ENCODE measurements around the gene SDR42E1.
A peak's percentile ranks its signal among the peaks of the same experiment; 100 is the strongest.

DNA sequence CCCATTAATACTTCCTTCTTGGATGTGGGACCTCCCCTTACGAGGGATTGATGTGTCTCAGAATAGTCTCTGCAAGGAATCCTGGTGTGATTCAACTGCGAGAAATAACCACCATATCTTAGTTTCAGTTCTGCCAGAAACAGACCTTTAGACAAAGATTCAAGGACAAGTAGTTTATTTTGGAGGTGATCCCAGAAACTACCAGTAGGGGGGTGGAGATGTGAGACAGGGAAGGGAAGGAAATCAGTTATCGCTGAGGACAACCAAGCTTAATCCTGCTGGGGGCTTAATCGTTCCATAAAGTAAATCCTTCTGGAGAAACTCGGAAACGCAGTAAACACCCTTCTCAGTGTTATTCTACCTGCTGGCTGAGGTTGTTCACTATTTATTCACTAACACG is 5.0 kb upstream of the SDR42E1 start:
- TF ChIP-seq MYC (IDR thresholded peaks at IDR 0.05; ENCODE audit: low read depth, low read length) (no peak), POLR2AphosphoS5 (IDR thresholded peaks at IDR 0.05; ENCODE audit: insufficient read depth, low read depth, low read length) (no peak), POLR2A (IDR thresholded peaks at IDR 0.05; ENCODE audit: low read depth, low read length) (no peak), EZH2 (IDR thresholded peaks at IDR 0.05; ENCODE audit: borderline replicate concordance, low read depth, low read length, severe bottlenecking) (no peak), FOS (IDR thresholded peaks at IDR 0.05; ENCODE audit: borderline replicate concordance, insufficient read depth, low read length) (no peak)
- TF ChIP-seq, protein P1, sequence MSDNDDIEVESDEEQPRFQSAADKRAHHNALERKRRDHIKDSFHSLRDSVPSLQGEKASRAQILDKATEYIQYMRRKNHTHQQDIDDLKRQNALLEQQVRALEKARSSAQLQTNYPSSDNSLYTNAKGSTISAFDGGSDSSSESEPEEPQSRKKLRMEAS (IDR thresholded peaks at IDR 0.05; ENCODE audit: insufficient read depth, insufficient read length): no peak
- TF ChIP-seq, protein P2, sequence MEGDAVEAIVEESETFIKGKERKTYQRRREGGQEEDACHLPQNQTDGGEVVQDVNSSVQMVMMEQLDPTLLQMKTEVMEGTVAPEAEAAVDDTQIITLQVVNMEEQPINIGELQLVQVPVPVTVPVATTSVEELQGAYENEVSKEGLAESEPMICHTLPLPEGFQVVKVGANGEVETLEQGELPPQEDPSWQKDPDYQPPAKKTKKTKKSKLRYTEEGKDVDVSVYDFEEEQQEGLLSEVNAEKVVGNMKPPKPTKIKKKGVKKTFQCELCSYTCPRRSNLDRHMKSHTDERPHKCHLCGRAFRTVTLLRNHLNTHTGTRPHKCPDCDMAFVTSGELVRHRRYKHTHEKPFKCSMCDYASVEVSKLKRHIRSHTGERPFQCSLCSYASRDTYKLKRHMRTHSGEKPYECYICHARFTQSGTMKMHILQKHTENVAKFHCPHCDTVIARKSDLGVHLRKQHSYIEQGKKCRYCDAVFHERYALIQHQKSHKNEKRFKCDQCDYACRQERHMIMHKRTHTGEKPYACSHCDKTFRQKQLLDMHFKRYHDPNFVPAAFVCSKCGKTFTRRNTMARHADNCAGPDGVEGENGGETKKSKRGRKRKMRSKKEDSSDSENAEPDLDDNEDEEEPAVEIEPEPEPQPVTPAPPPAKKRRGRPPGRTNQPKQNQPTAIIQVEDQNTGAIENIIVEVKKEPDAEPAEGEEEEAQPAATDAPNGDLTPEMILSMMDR (IDR thresholded peaks at IDR 0.05; ENCODE audit: extremely low read depth in 1 of 2, insufficient read depth in 1 of 2, low read depth in 1 of 2, low read length in 2 of 2): peak; percentile 52 to 58
